ENCODE results near the gene RNF32.

DNA sequence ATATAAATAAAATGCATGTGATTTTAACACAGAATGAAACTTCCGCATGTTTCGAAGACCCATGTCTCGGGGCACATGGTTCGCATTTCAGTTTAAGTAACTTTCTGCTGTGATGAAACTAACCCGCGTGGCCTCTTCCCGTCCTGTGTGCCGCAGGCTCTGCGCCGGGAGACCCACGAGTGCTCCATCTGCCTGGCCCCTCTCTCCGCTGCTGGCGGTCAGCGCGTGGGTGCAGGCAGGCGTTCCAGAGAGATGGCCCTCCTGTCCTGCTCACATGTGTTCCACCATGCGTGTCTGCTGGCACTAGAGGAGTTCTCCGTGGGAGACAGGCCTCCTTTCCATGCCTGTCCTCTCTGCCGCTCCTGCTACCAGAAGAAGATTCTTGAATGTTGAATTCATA lies 35.7 kb downstream of the RNF32 start:
- TF ChIP-seq, protein P1, sequence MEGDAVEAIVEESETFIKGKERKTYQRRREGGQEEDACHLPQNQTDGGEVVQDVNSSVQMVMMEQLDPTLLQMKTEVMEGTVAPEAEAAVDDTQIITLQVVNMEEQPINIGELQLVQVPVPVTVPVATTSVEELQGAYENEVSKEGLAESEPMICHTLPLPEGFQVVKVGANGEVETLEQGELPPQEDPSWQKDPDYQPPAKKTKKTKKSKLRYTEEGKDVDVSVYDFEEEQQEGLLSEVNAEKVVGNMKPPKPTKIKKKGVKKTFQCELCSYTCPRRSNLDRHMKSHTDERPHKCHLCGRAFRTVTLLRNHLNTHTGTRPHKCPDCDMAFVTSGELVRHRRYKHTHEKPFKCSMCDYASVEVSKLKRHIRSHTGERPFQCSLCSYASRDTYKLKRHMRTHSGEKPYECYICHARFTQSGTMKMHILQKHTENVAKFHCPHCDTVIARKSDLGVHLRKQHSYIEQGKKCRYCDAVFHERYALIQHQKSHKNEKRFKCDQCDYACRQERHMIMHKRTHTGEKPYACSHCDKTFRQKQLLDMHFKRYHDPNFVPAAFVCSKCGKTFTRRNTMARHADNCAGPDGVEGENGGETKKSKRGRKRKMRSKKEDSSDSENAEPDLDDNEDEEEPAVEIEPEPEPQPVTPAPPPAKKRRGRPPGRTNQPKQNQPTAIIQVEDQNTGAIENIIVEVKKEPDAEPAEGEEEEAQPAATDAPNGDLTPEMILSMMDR (IDR thresholded peaks at IDR 0.05): no peak
- TF ChIP-seq POLR2A (IDR thresholded peaks at IDR 0.05) (no peak), EP300 (IDR thresholded peaks at IDR 0.05; ENCODE audit: low read depth) (no peak), POLR2AphosphoS5 (IDR thresholded peaks at IDR 0.05) (no peak)
